PC-3 (cell line): Measurements from ENCODE around the gene LBP. TPM values are rescaled to one million over a fixed set of nuclear protein-coding genes. Genes with fewer than 3 reads are reported as not detected.

Experiments used
- ATAC-seq: fragments of 200-7000 bp; cut with Tn5 transposase; 2 replicates; pipeline ENCODE4 v1.9.1; 2020; ENCODE audit warnings: mild to moderate bottlenecking, moderate library complexity
- BruUV-seq: library from RNA; stranded (reverse); fragments of 400-500 nt; replicated peaks from 2 replicates; lab custom pipeline; 2021; lab: Mats Ljungman, UMichigan
- CTCF ChIA-PET: fragments of 300-600 bp; sonication (Branson Sonifier 250); formaldehyde crosslinking; loops from one replicate; lab custom pipeline; 2022; ENCODE audit warnings: antibody characterized with exemption; lab: Charles Lee
- POLR2A ChIA-PET: fragments of 300-600 bp; sonication (Branson Sonifier 250); formaldehyde crosslinking; loops from one replicate; lab custom pipeline; 2022; ENCODE audit warnings: antibody characterized with exemption; ENCODE audit not compliant: unreplicated experiment; lab: Charles Lee
- DNase-seq: peaks from one replicate; pipeline ENCODE4 v3.0.0-alpha.2; 2015
- H2AFZ ChIP-seq: fragments of 300-600 bp; sonication (generic); 2 replicates; pipeline ENCODE4 v1.6.0; 2016; ENCODE audit warnings: antibody characterized with exemption, low read length
- H3F3A ChIP-seq: fragments of 300-600 bp; sonication (generic); one replicate; pipeline ENCODE4 v1.6.0; 2017; ENCODE audit warnings: antibody characterized with exemption, low read length, control low read depth, mild to moderate bottlenecking; ENCODE audit not compliant: unreplicated experiment
- H3K27ac ChIP-seq: fragments of 300-600 bp; sonication (generic); 2 replicates; pipeline ENCODE4 v1.5.1; 2016; ENCODE audit warnings: mild to moderate bottlenecking, low read length
- H3K27me3 ChIP-seq: fragments of 300-600 bp; sonication (generic); 2 replicates; pipeline ENCODE4 v1.6.1; 2016; ENCODE audit warnings: low read length, mixed read lengths
- H3K36me3 ChIP-seq: fragments of 300-600 bp; sonication (generic); 2 replicates; pipeline ENCODE4 v1.6.1; 2016; ENCODE audit warnings: low read depth, mixed run types, low read length, mixed read lengths
- H3K4me1 ChIP-seq: fragments of 300-600 bp; sonication (generic); 2 replicates; pipeline ENCODE4 v1.5.1; 2016; ENCODE audit warnings: low read length; ENCODE audit not compliant: insufficient read depth
- H3K4me2 ChIP-seq: fragments of 300-600 bp; sonication (generic); 2 replicates; pipeline ENCODE4 v1.6.0; 2016; ENCODE audit warnings: low read length
- H3K4me3 ChIP-seq: fragments of 300-600 bp; sonication (generic); 2 replicates; pipeline ENCODE4 v1.5.1; 2016; ENCODE audit warnings: mild to moderate bottlenecking, low read length, mixed read lengths
- H3K79me2 ChIP-seq: fragments of 300-600 bp; sonication (generic); 2 replicates; pipeline ENCODE4 v1.6.1; 2017; ENCODE audit warnings: low read length, mixed read lengths
- H3K9ac ChIP-seq: fragments of 300-600 bp; sonication (generic); 2 replicates; pipeline ENCODE4 v1.6.0; 2016; ENCODE audit warnings: mild to moderate bottlenecking, low read length
- H3K9me2 ChIP-seq: fragments of 300-600 bp; sonication (generic); replicated peaks from 2 replicates; pipeline ENCODE4 v1.6.1; 2016; ENCODE audit warnings: mixed run types, low read length, mixed read lengths
- H3K9me3 ChIP-seq: fragments of 300-600 bp; sonication (generic); 2 replicates; pipeline ENCODE4 v1.6.1; 2016; ENCODE audit warnings: low read length, mixed read lengths
- H4K20me1 ChIP-seq: fragments of 300-600 bp; sonication (generic); 2 replicates; pipeline ENCODE4 v1.6.1; 2016; ENCODE audit warnings: low read length, mixed read lengths
- EZH2 ChIP-seq: fragments of 300-600 bp; sonication (generic); IDR thresholded peaks from one replicate; pipeline ENCODE4 v1.6.1; 2017; ENCODE audit warnings: antibody characterized with exemption, mild to moderate bottlenecking, low read length; ENCODE audit not compliant: unreplicated experiment
- EZH2phosphoT487 ChIP-seq: fragments of 300-600 bp; sonication (generic); IDR thresholded peaks from 2 replicates; pipeline ENCODE4 v1.6.1; 2018; ENCODE audit warnings: mild to moderate bottlenecking, antibody characterized with exemption, low read length, borderline replicate concordance
- intact Hi-C: fragments of 100-400 bp; cut with micrococcal nuclease; formaldehyde crosslinking; loops from 2 replicates; pipeline ENCODE4 v1.9.0; 2023
- total RNA-seq: library from RNA; depleted of rRNA; stranded (reverse); fragments of >200 nt; gene quantifications from 2 replicates; pipeline ENCODE4 v1.2.3, GENCODE V29; 2014
- TF ChIP-seq, protein P1 (sequence below): fragments of 300-600 bp; sonication (generic); conservative IDR thresholded peaks from 2 replicates; pipeline ENCODE4 v1.5.1; 2017; ENCODE audit warnings: antibody characterized with exemption, low read depth, mild to moderate bottlenecking, low read length

The LBP gene
- total RNA-seq, 1 experiment from 2014 or later, result not detected

- BruUV-seq, result no TSS peak
- Histone ChIP-seq H3K9me2 (no peaks in the 10 kb centered on the region), H4K20me1 (no peaks in the 10 kb centered on the region), H3F3A (no peaks in the 10 kb centered on the region), H3K9ac (no peak overlapping the region), H3K27ac (no peak overlapping the region), H2AFZ (no peak overlapping the region), H3K79me2 (no peaks in the 10 kb centered on the region), H3K4me3 (no peak overlapping the region), H3K9me3 (no peaks in the 10 kb centered on the region), H3K36me3 (no peaks in the 10 kb centered on the region), H3K4me1 (peaks cover 12% of the 10 kb centered on the region), H3K4me2 (no peak overlapping the region), H3K27me3 (no peaks in the 10 kb centered on the region)
- ChIA-PET CTCF (interaction anchor here (0.5 kb wide), 1 partner anchor 246 kb away, joined by 4 read pairs; no protein-coding TSS in a partner anchor), POLR2A (no interaction called here)
- DNase-seq (no peak), ATAC-seq (no peak)
- intact Hi-C loops, result no loop called here
- no peak for TF ChIP-seq EZH2
- TF ChIP-seq EZH2phosphoT487, result no peak
- TF ChIP-seq, protein P1, sequence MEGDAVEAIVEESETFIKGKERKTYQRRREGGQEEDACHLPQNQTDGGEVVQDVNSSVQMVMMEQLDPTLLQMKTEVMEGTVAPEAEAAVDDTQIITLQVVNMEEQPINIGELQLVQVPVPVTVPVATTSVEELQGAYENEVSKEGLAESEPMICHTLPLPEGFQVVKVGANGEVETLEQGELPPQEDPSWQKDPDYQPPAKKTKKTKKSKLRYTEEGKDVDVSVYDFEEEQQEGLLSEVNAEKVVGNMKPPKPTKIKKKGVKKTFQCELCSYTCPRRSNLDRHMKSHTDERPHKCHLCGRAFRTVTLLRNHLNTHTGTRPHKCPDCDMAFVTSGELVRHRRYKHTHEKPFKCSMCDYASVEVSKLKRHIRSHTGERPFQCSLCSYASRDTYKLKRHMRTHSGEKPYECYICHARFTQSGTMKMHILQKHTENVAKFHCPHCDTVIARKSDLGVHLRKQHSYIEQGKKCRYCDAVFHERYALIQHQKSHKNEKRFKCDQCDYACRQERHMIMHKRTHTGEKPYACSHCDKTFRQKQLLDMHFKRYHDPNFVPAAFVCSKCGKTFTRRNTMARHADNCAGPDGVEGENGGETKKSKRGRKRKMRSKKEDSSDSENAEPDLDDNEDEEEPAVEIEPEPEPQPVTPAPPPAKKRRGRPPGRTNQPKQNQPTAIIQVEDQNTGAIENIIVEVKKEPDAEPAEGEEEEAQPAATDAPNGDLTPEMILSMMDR, result no peak
Measured at GRCh38 chr20:38358556-38358955, 12.3 kb downstream of the LBP start.

GRCh38 chr20:38363004-38363747 lies 16.9 kb downstream of the LBP start:
- peaks cover 3% of the 10 kb centered on the region for H3K4me1 ChIP-seq
- no peak for DNase-seq
- ChIA-PET CTCF (no interaction called here), POLR2A (no interaction called here)
- H3K27ac ChIP-seq, result no peak overlapping the region
- no peaks in the 10 kb centered on the region for H3K9me2 ChIP-seq
- no peak overlapping the region for H3K9ac ChIP-seq
- no peak overlapping the region for H3K4me2 ChIP-seq
- H3K4me3 ChIP-seq, result no peak overlapping the region
- no peak overlapping the region for H2AFZ ChIP-seq
- no peak for ATAC-seq
- H3K27me3 ChIP-seq, result no peaks in the 10 kb centered on the region
- intact Hi-C loops, result no loop called here
- no TSS peak for BruUV-seq
- no peaks in the 10 kb centered on the region for H4K20me1 ChIP-seq
- no peaks in the 10 kb centered on the region for H3K79me2 ChIP-seq
- H3K36me3 ChIP-seq, result no peaks in the 10 kb centered on the region
- no peaks in the 10 kb centered on the region for H3F3A ChIP-seq
- no peaks in the 10 kb centered on the region for H3K9me3 ChIP-seq
- TF ChIP-seq EZH2phosphoT487 (no peak), EZH2 (no peak)
- TF ChIP-seq, protein P1, result no peak

DNA sequence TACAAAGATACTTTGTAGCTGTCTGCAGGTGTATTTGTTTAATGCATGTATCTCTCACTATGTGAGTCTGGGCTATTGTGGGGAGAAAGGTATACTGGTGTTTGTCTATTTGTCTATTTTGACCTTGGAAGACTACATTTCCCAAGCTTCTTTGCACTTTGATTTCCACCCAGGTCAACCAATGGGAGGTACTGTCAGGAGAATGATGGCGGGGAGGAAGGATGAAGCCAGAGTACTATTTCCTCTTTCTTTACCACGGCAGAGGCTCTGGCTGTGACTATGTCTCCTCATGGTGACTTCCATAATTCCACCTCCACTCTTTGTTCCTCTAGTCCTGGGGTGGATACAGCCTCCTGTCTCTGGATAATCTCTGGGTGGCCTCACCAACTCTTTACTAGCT lies 23.1 kb downstream of the LBP start:
- TF ChIP-seq, protein P1, result no peak
- TF ChIP-seq EZH2 (no peak), EZH2phosphoT487 (no peak)
- Histone ChIP-seq H3K27ac (no peak overlapping the region), H3K4me1 (no peaks in the 10 kb centered on the region), H3K27me3 (peaks cover 37% of the 10 kb centered on the region), H3K9me2 (no peaks in the 10 kb centered on the region), H4K20me1 (no peaks in the 10 kb centered on the region), H3K9ac (no peak overlapping the region), H3K79me2 (no peaks in the 10 kb centered on the region), H3K9me3 (no peaks in the 10 kb centered on the region), H3K36me3 (no peaks in the 10 kb centered on the region), H3K4me3 (no peak overlapping the region), H3K4me2 (peak overlapping the region; percentile 15; the same call in 1 of the 2 replicates), H3F3A (no peaks in the 10 kb centered on the region), H2AFZ (peak overlapping the region; percentile 56)
- no peak; the same call in 1 of the 2 replicates for ATAC-seq
- POLR2A ChIA-PET, result interaction anchor here (0.7 kb wide), 1 partner anchor 48 kb away, joined by 4 read pairs; no protein-coding TSS in a partner anchor
- CTCF ChIA-PET, result no interaction called here
- intact Hi-C loops, result no loop called here
- BruUV-seq, result no TSS peak
- peak; percentile 16 for DNase-seq
